Cardiac fibroblast (primary cell): Measurements from ENCODE around the gene MRI1.
"Not testable (repeated sequence)": the region's sequence is repeated elsewhere in the genome, so short reads cannot be mapped to it uniquely, and the experiment has no call there.

Experiments used
- DNase-seq, 2 donors: peaks; one replicate each; pipeline versions ENCODE4 v3.0.0 to v3.0.0-alpha.2; 2010; ENCODE audit warnings: low read depth in 2 of 2
- H3K4me3 ChIP-seq, 2 donors: replicated peaks in 1 of 2; 1 replicate in 1 of 2; 2 replicates in 1 of 2; pipeline ENCODE4 v1.5.1; 2011; ENCODE audit warnings: low read depth in 2 of 2, low read length in 2 of 2, mild to moderate bottlenecking in 2 of 2, moderate library complexity in 1 of 2
- CTCF ChIP-seq: IDR thresholded peaks from one replicate; pipeline ENCODE4 v1.5.1; 2011; ENCODE audit warnings: low read depth, mild to moderate bottlenecking, low read length, inconsistent platforms

MRI1 gene

DNA sequence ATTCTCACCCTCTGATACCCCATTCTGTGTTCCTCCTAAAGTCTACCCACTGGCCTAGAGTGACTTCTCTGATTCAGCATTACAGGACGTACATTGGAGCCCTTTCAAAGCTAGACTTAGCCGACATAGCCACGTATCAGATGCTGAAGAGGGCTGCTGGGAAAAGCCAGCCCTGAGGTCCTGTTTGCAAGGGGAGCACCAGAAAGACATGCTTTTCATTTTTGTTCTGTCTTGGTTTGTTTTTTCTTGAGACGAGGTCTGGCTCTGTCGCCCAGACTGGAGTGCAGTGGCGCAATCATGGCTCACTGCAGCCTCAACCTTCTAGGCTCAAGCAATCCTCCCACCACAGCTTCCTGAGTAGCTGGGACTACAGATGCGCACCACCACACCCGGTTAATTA lies 24.7 kb downstream of the MRI1 start:
- H3K4me3 ChIP-seq = no peak overlapping the region
- no peak for TF ChIP-seq CTCF
- peak; percentile 68 to 77 for DNase-seq

- DNase-seq = peak; percentile 38 to 42
- no peak overlapping the region for H3K4me3 ChIP-seq
- TF ChIP-seq CTCF = no peak
Observed at GRCh38 chr19:13790354-13790753, 26.0 kb downstream of the MRI1 start.

- not testable (repeated sequence) for H3K4me3 ChIP-seq
Observed at GRCh38 chr19:13793317-13793716, 29.0 kb downstream of the MRI1 start.

GRCh38 chr19:13794398-13794756 lies 30.1 kb downstream of the MRI1 start:
- H3K4me3 ChIP-seq = peak overlapping the region; percentile 81 to 87
- DNase-seq = peak; percentile 95 to 97
- no peak for TF ChIP-seq CTCF

More at GRCh38 chr19:13793317-13793716, 29.0 kb downstream of the MRI1 start:
- DNase-seq = not testable (repeated sequence)

GRCh38 chr19:13794757-13795589 lies 30.7 kb downstream of the MRI1 start, which contains the start of gene ZSWIM4:
TSS of gene ZSWIM4 (plus strand) at chr19:13795443. CDS start at chr19:13795649, 206 bp downstream.
- TF ChIP-seq CTCF = no peak
- H3K4me3 ChIP-seq = peak within 1 kb of the TSS; percentile 81 to 87
- DNase-seq = peak; percentile 99 to 100

DNA sequence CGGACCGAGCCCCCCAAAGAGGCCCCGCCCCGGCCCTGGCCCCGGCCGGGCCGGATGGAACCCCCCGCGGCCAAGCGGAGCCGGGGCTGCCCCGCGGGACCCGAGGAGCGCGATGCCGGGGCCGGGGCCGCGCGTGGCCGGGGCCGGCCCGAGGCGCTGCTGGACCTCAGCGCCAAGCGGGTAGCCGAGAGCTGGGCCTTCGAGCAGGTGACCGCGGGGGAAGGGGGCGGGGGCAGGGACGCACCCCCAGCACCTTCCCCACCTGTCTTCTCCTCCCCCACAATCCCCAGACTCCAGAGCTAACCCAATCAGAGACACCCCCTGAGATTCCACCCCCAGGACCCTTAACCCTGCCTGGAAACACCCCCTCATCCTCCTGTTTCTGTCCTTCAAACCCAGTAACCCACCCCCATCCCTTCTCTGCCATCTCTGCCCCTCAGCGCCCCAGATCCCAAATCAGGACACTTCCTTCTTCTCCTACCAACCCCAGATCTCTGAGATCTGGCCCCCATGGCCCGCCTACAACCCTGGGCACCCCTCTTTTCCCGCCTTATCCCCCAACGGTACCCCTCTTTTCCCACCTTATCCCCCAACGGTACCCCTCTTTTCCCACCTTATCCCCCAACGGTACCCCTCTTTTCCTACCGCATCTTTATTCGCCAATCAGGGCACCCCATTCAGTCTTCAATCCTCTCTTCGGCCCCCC lies 31.4 kb downstream of the MRI1 start:
- peak in 1 of 2 donors; percentile 20 for DNase-seq
- H3K4me3 ChIP-seq = peak overlapping the region; percentile 63 to 66
- no peak for TF ChIP-seq CTCF
